ENCODE measurements around the gene ACVRL1.

DNA sequence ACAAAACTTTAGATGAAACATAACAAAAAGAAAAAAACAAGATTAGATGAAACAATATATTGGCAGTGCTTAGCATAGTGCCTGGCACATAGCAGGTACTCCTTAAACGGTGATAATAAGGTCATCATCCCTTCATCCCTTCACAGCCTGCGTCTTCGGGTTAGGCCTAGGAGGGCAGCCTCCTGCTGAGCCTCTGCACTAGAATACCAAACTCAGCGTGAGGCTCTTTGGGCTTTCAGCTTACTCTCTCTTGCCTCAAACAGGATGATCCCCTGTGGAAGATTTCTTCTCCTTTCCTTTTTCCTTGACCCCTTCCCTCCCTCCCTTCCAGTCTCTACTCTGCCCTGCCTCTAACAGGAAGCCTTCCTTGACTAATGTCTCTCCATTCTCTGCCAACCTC, 44.4 kb upstream of the ACVRL1 start:
- TF ChIP-seq, protein P1, sequence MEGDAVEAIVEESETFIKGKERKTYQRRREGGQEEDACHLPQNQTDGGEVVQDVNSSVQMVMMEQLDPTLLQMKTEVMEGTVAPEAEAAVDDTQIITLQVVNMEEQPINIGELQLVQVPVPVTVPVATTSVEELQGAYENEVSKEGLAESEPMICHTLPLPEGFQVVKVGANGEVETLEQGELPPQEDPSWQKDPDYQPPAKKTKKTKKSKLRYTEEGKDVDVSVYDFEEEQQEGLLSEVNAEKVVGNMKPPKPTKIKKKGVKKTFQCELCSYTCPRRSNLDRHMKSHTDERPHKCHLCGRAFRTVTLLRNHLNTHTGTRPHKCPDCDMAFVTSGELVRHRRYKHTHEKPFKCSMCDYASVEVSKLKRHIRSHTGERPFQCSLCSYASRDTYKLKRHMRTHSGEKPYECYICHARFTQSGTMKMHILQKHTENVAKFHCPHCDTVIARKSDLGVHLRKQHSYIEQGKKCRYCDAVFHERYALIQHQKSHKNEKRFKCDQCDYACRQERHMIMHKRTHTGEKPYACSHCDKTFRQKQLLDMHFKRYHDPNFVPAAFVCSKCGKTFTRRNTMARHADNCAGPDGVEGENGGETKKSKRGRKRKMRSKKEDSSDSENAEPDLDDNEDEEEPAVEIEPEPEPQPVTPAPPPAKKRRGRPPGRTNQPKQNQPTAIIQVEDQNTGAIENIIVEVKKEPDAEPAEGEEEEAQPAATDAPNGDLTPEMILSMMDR (IDR thresholded peaks at IDR 0.05): no peak
- TF ChIP-seq POLR2AphosphoS5 (IDR thresholded peaks at IDR 0.05): no peak
